GM18873 (cell line): Measurements from ENCODE around the gene GNAO1.

Experiments
- ATAC-seq: cut with Tn5 transposase; IDR thresholded peaks from one replicate; pipeline ENCODE4 v1.9.1; 2021; ENCODE audit warnings: mild to moderate bottlenecking, moderate library complexity, moderate number of reproducible peaks; ENCODE audit not compliant: unreplicated experiment, low FRiP score

GNAO1 gene

DNA sequence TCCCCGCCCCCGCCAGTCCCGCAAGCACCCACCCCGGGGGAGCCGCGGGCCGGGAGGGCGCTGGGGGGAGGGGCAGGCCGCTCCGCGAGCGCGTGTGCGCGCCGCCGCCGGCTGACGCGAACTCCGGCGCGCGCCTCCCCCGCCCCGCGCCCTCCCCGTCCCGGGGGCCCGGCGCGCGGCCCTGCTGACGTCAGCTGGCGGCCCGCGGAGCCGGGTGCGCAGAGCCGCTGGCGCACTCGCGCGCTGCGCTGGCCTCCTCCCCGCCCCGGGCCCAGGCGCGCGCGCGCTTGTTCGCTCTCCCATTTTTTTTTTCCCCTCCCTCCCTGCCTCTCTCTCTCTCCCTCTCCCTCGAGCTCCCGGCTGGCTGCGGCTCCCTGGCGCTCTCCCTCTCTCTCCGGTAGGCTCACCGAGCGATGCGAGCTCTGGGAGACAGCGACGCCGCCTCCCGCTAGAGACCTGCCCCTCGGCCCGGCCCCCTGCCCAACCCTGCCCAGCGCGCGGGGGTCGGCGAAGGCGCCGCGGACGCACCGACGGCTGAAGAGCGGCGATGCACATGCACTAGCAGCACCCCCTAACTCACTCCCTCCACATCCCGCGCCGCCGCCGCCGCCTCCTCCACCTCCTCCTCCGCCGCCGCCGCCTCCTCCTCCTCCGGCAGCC lies at the start of gene GNAO1:
Gene GNAO1, plus strand, starts transcription at position 334 of the 660 bp plus-strand sequence. CDS start 747 bp downstream, outside the sequence.
- no peak for ATAC-seq

DNA sequence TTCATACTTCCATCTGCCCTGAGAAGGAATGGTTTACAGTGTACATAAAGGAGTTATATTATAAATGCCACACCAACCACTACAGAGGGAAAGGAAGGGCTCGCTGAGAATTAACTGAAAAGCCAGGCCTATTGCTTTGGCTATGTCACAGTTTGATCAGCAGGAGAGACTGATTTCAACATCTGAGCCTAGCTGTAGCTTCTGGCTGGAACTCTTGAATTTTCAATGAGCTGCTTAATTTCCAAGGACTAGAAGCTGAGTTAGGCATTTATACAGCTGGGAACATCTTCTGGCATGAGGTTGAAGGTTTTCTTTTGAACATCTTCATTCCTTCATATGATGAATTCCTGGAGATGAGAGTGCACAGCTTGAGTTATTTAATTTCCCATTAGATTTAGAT lies 47.6 kb upstream of the GNAO1 start:
- ATAC-seq = no peak

DNA sequence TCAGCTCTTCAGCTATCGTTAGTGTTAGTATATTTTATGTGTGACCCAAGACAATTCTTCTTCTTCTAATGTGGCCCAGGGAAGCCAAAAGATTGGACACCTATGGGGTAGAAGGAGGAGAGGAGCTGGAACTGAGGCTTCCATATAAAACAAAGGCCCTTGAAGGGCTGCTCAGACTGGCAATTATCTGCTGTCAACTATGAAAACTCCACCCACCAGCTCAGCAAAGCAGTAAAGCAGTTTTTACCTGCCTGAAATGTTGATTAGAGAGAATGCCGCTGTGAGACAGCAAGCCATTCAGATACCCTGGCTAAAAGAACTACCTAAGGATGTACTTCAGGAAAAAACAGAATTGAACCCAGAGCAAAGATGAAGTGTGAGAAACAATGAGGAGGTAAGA lies 45.9 kb upstream of the GNAO1 start:
- no peak for ATAC-seq

DNA sequence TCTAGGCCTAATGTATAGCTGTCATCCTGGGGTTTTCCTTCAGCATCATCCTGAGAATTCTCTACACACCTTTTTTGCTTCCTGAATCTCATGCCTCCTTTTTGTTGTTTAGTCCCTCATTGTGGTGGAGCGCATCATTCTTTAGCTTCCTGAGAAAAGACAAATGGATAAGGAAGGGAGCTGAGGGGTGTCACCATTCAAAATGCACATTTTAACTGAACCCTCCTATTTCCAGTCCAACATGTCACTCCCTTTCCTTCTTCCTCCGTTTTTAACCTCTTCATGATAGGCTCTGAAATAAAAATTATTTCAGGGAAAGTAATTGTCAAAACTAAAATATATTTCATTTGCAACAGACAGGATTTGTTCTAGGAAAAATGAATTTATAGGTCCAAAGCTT lies 39.7 kb upstream of the GNAO1 start:
- ATAC-seq = no peak

DNA sequence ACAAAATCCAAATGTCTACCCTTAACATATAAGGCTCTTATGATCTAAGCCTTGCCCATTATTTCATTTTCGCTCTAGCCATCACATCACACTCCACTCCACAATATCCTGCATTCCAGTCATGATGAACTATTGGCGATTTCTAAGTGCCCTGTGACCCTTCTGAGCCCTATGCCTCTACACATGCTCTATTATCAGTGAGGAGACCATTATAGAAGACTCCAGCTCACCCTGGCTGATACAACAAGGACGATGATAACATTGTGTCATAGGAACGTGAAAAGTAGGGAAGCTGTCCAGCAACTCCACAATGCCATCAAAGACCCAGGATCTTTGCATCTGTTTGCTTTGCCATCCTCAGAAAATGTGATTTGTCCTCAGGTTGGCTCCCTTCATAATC lies 29.6 kb upstream of the GNAO1 start:
- no peak for ATAC-seq

DNA sequence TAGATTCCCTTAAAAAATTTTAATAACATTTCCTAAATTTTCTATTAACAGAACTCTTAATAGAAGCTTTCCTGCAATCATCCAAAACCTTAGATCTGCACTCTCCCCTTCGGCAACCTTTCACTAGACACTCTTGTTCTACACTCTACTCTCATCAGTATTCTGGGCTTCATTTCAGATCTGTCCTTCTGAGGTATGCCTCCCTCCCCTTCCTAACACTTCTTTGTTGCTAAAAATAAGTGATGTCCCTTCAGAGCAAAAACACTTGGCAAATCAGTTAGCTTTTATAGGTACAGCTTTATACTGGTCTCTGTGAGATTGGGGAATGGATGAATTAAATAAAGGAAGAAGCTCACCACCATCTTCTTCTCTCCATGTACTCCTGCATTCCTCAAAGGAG lies 28.2 kb upstream of the GNAO1 start:
- no peak for ATAC-seq

DNA sequence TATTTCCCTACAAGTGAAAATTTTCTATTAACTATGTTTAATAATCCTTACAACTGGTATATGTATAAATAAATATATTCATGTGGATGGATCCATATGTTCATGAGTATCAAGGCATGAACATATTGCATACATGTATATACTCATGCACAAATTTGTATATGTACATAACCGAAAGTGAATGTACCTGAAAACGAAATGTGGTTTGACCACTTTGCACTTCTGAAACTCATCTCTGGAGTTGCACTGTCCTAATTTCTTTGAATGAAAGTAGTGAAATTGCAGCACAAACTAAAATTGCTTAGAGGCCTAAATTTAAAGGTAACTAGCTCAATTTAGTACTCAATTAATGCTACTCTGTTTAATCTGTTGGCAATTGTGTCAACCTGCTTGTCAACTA lies 27.4 kb upstream of the GNAO1 start:
- no peak for ATAC-seq

DNA sequence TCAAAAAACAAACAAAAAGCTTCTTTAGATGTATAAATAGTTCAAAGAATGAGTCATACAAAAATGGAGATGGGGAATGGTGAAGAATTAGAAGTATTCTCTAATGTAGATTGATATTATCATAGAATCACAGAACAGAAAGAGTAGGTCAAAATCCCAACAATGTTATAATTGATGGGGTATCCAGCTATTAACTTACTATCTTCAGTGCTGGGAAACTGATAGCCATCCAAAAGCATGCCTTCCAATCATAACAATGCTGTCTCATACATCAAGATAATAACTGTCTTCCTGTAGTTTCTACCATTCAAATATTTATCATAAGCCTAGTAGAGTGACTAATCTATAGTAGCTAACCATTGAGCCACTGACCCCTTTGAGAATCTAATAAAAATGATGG lies 26.7 kb upstream of the GNAO1 start:
- ATAC-seq = no peak

DNA sequence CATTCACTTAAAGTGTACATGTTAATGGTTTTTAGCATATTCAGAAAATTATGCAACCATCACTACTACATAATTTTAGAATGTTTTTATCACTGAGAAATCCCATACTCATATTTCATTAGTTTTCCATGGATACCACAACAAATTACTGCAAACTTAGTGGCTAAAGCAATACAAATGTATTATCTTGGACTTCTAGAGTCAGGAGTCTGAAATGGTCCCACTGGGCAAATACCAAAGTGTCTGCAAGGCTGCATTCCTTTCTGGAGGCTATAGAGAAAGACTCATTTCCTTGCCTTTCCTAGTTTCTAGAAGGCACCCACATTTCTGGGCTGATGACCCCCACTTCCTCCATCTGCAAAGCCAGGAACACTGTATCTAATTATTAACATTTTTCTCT lies 16.9 kb upstream of the GNAO1 start:
- ATAC-seq = no peak

DNA sequence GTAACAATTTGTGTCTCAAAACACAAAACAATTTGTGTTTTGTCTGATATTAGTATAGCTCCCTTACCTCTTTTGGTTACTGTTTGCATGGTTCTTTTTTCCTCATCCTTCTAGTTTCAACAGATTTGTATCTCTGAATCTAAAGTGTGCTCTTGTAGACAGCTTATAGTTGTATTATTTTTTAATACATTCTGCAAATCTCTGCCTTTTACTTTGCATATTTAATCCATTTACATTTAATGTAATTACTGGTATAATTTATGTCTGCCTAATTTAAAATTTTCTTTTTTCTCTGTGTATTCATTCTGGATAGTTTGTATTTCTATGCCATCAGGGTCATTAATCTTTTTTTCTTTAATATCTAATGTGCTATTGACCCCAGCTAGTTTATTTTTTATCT lies 9.9 kb upstream of the GNAO1 start:
- ATAC-seq = no peak

DNA sequence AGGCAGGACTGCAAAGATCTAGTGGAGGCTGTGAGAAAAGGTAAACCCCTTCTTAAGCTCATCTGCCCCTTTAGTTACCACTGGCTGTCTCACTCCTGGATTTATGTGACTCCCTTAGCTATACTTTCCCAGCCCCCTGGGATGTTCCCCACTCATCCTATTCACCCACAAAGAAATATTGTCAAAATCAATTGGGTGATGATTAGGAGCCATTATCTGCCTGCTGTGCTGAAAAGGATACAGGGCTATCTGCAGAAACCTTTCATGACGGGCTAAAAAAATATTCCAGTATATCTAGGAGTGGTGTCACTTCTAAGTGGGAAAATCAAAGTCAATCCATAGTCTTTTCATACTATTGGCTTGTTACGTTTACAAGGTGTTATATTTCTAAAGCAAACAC lies 8.0 kb upstream of the GNAO1 start:
- ATAC-seq = no peak

DNA sequence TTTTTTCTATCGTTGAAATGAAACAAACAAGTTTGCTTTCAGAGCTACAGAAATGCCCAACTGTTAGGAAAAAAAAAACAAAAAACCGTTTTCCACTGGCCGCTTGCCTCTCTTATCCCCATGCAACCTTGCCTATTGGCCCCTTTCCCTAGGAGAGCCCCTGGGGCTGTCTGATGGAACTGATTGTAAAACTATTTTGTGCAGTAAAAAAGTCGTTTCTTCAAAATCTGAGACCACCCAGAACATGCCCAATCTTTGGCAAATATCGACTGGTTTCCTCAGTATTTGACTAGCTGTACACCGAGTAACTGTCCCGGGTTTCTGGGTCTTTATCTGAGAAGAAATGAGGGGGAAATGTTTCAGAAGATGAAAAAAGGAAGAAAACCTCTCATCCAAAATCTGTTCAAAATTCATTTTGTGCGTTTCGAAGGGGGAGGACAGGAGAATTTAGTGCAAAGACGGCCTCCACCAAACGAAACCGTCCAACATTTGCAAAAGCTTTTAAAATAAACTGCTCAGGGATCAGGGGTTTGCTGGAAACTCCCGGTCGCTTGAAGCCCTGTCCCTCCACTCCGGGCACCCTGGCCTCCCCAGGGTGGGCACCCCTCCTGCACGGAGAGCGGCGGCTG lies 1.1 kb upstream of the GNAO1 start:
- ATAC-seq = no peak

DNA sequence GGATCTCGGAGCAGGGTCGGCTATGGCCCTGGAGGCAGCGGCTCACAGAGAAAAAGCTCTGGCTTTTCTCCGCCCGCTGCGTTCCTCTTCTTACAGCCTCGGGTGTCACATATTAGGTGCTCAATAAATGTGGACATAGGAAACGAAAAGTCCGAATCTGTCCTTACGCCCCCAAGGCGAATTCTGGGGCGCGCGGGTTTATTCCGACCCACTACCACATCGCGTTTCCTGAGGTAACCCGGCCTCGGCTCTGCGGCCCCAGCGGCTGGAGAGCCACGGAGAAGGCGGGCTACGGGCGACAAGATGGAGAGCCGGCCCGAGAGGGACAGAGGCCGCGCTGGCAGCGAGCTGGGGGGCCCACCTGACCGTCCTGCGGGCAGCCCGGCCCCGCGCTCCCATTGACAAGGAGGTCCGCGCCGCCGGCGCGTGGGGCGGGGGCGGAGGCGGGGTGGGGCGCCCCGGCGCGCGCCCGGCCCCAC lies 573 bp upstream of the GNAO1 start:
- no peak for ATAC-seq

DNA sequence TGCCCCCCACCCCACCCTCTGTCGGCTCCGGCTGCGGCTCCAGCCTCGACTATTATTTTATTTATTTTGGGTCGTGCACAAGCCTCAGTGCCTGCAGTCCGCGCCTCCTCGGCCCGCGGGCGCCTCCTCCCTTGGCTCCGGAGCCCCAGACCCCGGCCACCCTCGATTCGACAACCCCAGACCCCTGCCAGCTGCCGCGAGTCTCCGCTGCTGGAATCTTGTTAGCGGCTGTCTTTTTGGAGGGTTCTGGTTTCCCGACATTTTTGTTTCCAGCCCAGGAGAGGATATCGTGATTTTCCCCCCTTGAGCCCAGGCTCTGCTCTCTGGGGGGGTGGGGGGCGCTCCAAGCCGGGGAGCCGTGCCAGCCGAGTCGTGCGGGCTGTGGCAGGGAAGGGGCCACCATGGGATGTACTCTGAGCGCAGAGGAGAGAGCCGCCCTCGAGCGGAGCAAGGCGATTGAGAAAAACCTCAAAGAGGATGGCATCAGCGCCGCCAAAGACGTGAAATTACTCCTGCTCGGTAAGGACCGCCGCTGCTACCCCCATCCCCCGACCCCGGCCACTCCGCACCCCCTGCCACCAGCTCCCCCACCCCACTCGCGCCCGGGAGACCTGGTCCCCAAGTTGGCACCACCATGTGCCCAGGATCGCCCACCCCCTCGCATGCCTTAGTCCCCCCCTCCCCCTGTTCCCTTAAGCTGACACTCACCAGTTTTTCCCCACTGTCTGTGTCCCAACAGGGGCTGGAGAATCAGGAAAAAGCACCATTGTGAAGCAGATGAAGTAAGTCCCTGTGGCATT lies 746 bp downstream of the GNAO1 start:
- ATAC-seq = no peak

DNA sequence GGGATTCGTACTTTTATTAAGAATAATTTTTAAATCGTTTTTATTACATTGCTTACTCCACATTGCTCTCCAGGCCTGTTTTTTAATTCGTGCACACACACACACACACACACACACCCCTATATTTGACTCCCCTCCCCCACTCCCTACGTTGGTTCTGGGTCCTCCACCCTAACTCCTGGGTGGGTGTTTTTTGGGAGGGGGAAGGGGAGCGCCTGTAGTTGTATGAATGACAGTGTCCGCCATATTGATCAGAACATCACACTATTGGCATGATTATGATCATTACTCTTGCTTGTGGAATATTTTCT lies 1.3 kb downstream of the GNAO1 start:
- ATAC-seq = no peak

DNA sequence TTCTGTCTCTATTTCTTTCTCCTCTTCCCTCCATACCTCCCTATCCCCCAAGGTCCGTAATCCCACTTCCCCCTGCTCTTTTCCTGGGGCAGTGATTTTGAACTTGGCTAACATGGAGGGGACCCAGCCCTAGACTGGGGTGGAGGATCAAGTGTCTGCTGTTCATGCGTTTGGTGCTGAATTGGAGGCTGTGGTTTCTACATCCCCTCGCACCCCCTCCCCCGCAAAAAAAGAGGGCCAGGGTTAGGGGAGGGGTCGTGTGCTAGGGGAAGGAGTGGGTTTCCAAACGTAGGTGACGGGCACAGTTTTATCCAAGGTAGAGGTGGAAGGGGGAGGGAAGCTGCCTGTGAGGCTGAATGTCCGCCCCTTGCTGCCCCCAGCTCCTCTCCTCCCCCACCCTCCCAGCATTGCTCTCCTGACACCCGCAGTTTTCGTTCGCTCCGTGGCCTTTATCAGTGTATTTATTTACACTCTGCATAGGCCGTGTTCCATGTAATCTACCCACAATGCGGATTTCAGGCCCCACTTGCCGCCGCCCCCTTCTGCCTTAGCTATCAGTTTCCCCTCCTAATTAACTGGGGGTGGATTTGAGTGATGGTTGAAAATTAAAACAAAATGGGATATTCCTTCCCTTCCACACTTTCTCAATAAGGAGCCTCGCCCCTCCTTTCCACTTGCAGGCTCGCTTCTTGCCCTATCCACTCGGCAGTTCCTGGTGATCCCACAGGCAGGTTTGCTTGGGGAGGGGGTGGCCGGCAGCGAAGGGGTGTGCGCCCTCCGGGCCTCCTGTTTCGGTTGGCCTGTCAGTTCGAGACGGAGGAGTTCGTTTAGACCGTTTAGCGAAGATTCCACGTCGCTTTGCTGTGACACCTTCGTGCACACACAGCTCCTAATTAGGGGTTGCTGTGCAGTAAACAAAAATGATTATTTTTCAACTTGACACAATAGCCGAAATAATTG lies 2.0 kb downstream of the GNAO1 start:
- no peak for ATAC-seq

DNA sequence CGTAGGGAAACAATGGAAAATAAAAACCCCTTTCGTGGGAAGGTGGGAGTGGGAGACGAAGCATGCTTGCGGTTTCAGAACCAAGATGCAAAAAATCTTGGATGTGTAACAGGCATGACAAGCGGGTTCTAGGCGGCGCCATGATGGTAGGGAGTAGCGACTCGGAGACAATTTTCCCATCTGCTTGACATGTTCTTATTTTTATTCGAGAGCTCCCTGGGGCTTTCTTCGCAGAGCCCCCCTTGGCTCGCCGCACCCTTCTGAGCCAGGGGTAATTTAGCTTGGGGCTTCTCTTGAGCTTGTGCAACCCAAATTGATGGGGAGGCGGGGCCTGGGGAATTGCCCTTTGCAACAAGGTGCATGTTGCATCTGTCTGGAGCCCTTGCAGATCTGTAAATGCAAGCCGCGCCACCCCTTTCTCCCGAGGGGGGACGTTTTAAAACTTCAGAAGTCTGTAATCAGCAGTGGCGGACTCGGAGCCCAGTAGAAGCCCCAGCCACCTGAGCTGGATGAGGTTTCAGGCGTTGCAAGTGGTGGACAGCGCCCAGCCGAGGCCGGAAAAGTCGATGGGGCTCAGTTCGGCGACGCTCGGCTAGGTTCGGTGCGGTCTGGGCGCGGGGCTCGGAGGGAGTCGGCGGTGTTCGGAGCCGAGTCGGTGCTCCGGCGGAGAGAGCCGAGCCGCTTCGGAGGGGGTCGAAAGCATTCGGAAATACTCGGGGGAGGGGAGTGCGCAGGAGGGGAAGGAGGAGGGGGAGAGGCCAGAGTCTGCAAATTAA lies 2.9 kb downstream of the GNAO1 start:
- ATAC-seq = no peak

DNA sequence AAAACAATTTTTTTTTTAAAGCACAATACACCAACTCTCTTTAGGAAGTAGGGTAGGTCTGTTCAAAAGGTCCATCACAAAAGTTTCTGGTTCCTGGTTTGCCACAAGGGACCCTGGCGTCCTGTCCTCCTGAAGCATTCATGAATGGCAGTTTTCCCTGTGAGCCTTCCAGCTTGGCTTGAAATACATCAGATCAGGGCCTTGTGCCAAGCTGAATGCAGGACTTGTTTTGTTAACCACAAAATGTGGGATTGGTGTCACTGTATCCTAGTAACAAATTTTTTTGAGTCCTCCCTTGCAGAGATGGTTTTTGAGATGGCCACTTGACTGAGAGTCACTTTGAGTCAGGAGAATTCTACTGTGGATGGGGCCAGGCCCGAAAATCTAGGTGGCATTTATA lies 3.9 kb downstream of the GNAO1 start:
- ATAC-seq = no peak

DNA sequence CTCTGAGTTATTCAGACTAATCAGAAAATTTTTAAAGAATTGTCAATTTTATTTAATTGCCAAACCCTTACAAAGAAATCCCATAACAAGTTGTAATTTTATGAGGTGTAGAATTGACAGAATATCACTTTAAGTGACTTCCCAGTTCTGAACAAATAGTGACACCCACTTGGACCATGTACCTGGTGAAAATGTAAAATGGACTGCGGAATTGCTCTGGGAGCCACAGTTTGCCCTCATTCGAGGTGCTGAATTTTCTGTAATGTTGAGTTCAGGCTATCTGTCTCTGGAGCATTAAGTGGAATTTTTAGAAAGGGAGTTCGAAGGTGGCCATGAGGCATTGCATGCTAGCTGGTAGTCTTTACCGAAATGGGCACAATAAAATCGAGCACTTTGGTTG lies 5.1 kb downstream of the GNAO1 start:
- no peak for ATAC-seq
